Skeletal muscle satellite cell (primary cell): Measurements from ENCODE around the gene OGFR.

Source experiments
- H3K27me3 ChIP-seq: 2 replicates; pipeline ENCODE4 v1.7.0; 2013; ENCODE audit warnings: low read length; ENCODE audit not compliant: control insufficient read depth, insufficient read depth
- H3K36me3 ChIP-seq: 2 replicates; pipeline ENCODE4 v1.7.0; 2013; ENCODE audit warnings: mild to moderate bottlenecking, control low read depth, low read length; ENCODE audit not compliant: insufficient read depth
- H3K4me1 ChIP-seq: 2 replicates; pipeline ENCODE4 v1.7.0; 2013; ENCODE audit warnings: low read length; ENCODE audit not compliant: control insufficient read depth, insufficient read depth
- H3K4me2 ChIP-seq: 2 replicates; pipeline ENCODE4 v1.7.0; 2013; ENCODE audit warnings: mild to moderate bottlenecking, low read length
- H3K4me3 ChIP-seq: 2 replicates; pipeline ENCODE4 v1.7.0; 2013; ENCODE audit warnings: low read length
- H3K9ac ChIP-seq: 2 replicates; pipeline ENCODE4 v1.7.0; 2013; ENCODE audit warnings: mild to moderate bottlenecking, low read depth, low read length, moderate library complexity
- H3K9me3 ChIP-seq: replicated peaks from 2 replicates; pipeline ENCODE4 v1.7.0; 2013; ENCODE audit warnings: mild to moderate bottlenecking, control low read depth, low read length

Gene OGFR

DNA sequence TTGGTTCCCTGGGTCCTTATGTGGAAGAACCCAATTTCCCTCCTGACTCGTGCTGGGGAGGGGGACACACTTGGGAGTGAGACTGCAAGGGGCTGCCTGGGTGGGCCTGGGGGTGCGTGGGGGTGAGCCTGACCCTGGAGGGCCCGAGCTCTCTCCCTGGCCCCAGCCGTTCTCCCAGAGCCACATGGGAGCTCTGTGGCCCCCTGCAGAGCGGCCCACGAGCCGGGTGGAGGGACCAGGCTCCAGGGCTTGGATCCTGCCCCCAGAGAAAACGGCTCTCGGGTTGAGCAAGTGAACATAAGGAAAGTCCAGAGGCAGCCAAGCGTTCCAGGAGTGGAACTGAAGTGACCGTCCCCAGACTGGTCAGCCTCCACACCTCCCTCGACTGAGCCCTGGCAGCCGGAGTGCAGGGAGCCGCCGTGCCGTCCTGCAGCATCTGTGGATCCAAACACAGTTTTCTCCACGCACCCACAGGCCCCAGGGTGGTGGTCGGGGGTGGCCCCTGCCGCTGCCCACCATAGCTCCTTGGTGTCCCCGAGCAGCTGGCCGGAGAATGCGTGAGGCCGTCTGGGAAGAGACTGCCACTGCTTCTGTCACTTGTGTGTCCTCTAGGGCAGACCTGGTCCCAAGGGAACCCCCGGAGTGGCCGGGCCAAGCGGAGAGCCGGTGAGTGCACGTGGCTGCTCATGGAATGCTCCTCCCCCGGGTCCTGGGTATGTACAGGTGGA is 22.8 kb downstream of the OGFR start:
- peaks cover 14% of the 10 kb centered on the region for H3K27me3 ChIP-seq
- H3K36me3 ChIP-seq, result no peaks in the 10 kb centered on the region
- peaks cover 8% of the 10 kb centered on the region for H3K4me1 ChIP-seq
- H3K4me2 ChIP-seq, result no peak overlapping the region
- H3K9me3 ChIP-seq, result no peaks in the 10 kb centered on the region
- H3K9ac ChIP-seq, result no peak overlapping the region
- no peak overlapping the region for H3K4me3 ChIP-seq

GRCh38 chr20:62828051-62828450 is 23.4 kb downstream of the OGFR start:
- no peaks in the 10 kb centered on the region for H3K9me3 ChIP-seq
- peaks cover 13% of the 10 kb centered on the region for H3K4me1 ChIP-seq
- H3K4me2 ChIP-seq, result no peak overlapping the region
- H3K27me3 ChIP-seq, result peaks cover 20% of the 10 kb centered on the region
- H3K9ac ChIP-seq, result no peak overlapping the region
- H3K4me3 ChIP-seq, result no peak overlapping the region
- H3K36me3 ChIP-seq, result no peaks in the 10 kb centered on the region

- Histone ChIP-seq H3K9me3 (no peaks in the 10 kb centered on the region), H3K27me3 (peaks cover 20% of the 10 kb centered on the region), H3K36me3 (no peaks in the 10 kb centered on the region), H3K4me1 (peaks cover 13% of the 10 kb centered on the region), H3K4me3 (no peak overlapping the region), H3K4me2 (no peak overlapping the region), H3K9ac (no peak overlapping the region)
Measured at GRCh38 chr20:62828511-62829230, 24.0 kb downstream of the OGFR start.

GRCh38 chr20:62829231-62830230 is 24.9 kb downstream of the OGFR start:
- Histone ChIP-seq H3K9me3 (no peaks in the 10 kb centered on the region), H3K9ac (no peak overlapping the region), H3K36me3 (no peaks in the 10 kb centered on the region), H3K4me1 (peaks cover 13% of the 10 kb centered on the region), H3K4me2 (no peak overlapping the region), H3K4me3 (no peak overlapping the region), H3K27me3 (peaks cover 20% of the 10 kb centered on the region)

GRCh38 chr20:62830251-62830650 is 25.6 kb downstream of the OGFR start:
- Histone ChIP-seq H3K27me3 (peaks cover 26% of the 10 kb centered on the region), H3K9ac (no peak overlapping the region), H3K4me1 (peaks cover 10% of the 10 kb centered on the region), H3K36me3 (no peaks in the 10 kb centered on the region), H3K9me3 (no peaks in the 10 kb centered on the region), H3K4me2 (no peak overlapping the region), H3K4me3 (no peak overlapping the region)

GRCh38 chr20:62830821-62831220 is 26.2 kb downstream of the OGFR start:
- Histone ChIP-seq H3K27me3 (peaks cover 31% of the 10 kb centered on the region), H3K4me3 (no peak overlapping the region), H3K9ac (no peak overlapping the region)

GRCh38 chr20:62831361-62831788 is 26.7 kb downstream of the OGFR start:
- Histone ChIP-seq H3K36me3 (no peaks in the 10 kb centered on the region), H3K9me3 (no peaks in the 10 kb centered on the region), H3K27me3 (peaks cover 37% of the 10 kb centered on the region), H3K9ac (no peak overlapping the region), H3K4me1 (peaks cover 10% of the 10 kb centered on the region), H3K4me3 (no peak overlapping the region), H3K4me2 (no peak overlapping the region)

More at GRCh38 chr20:62830821-62831220, 26.2 kb downstream of the OGFR start:
- no peak overlapping the region for H3K4me2 ChIP-seq
- H3K36me3 ChIP-seq, result no peaks in the 10 kb centered on the region
- no peaks in the 10 kb centered on the region for H3K9me3 ChIP-seq
- H3K4me1 ChIP-seq, result peaks cover 10% of the 10 kb centered on the region

- Histone ChIP-seq H3K4me1 (peaks cover 10% of the 10 kb centered on the region), H3K36me3 (no peaks in the 10 kb centered on the region), H3K4me2 (no peak overlapping the region), H3K4me3 (no peak overlapping the region), H3K9me3 (no peaks in the 10 kb centered on the region), H3K9ac (no peak overlapping the region), H3K27me3 (peaks cover 41% of the 10 kb centered on the region)
Measured at GRCh38 chr20:62831854-62832211, 27.2 kb downstream of the OGFR start.

- H3K4me2 ChIP-seq, result peak overlapping the region; percentile 60
- H3K9ac ChIP-seq, result no peak overlapping the region
- H3K4me1 ChIP-seq, result peaks cover 10% of the 10 kb centered on the region
- peaks cover 41% of the 10 kb centered on the region for H3K27me3 ChIP-seq
- no peaks in the 10 kb centered on the region for H3K36me3 ChIP-seq
- no peaks in the 10 kb centered on the region for H3K9me3 ChIP-seq
- no peak overlapping the region for H3K4me3 ChIP-seq
Measured at GRCh38 chr20:62832212-62832922, 27.7 kb downstream of the OGFR start.

DNA sequence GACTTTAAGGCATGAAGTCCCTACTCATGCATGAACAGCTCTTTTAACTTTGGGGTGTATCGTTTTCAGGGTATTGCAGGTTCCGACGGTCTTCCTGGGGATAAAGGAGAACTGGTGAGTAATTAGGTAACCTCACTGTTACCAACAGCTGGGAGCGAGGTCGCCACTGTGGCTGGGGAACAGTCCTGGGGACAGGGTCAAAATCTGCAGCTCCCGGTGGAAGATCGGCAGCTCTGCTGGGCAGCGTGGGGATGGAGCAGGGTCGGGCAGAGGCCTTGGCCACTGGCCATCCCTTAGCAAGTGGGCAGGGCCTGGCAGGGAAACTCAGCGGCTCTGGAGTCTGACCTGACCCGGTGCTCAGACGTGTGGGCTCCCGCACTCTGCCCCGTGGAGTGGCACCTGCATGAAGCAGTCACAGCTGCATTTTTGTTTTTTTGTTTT is 28.3 kb downstream of the OGFR start:
- H3K4me3 ChIP-seq, result no peak overlapping the region
- no peaks in the 10 kb centered on the region for H3K9me3 ChIP-seq
- H3K9ac ChIP-seq, result no peak overlapping the region
- peaks cover 37% of the 10 kb centered on the region for H3K27me3 ChIP-seq
- peaks cover 10% of the 10 kb centered on the region for H3K4me1 ChIP-seq
- peak overlapping the region; percentile 12 for H3K4me2 ChIP-seq
- no peaks in the 10 kb centered on the region for H3K36me3 ChIP-seq
